Type B pancreatic cell (in vitro differentiated cells): Measurements from ENCODE around the gene FIZ1. TPM values are rescaled to one million over a fixed set of nuclear protein-coding genes. Genes with fewer than 3 reads are reported as not detected.
A peak's percentile ranks its signal among the peaks of the same experiment; 100 is the strongest.

Experiments used
- DNase-seq: peaks from one replicate; pipeline ENCODE4 v3.0.0; 2021; ENCODE audit warnings: mixed read lengths; ENCODE audit not compliant: unreplicated experiment; ENCODE audit errors: extremely low spot score
- H3K27ac Mint-ChIP-seq: 2 replicates; pipeline ENCODE4 v1.8.0; 2021; ENCODE audit warnings: mild to moderate bottlenecking, mixed read lengths
- H3K27me3 Mint-ChIP-seq: 2 replicates; pipeline ENCODE4 v1.8.0; 2021; ENCODE audit warnings: mixed read lengths
- H3K36me3 Mint-ChIP-seq: 2 replicates; pipeline ENCODE4 v1.8.0; 2021; ENCODE audit warnings: mixed read lengths
- H3K4me1 Mint-ChIP-seq: one replicate; pipeline ENCODE4 v1.8.0; 2021; ENCODE audit warnings: mixed read lengths; ENCODE audit not compliant: unreplicated experiment
- H3K4me3 Mint-ChIP-seq: 2 replicates; pipeline ENCODE4 v1.8.0; 2021; ENCODE audit warnings: mild to moderate bottlenecking, mixed read lengths
- H3K9me3 Mint-ChIP-seq: 2 replicates; pipeline ENCODE4 v1.8.0; 2021; ENCODE audit warnings: mixed read lengths
- total RNA-seq: library from RNA; stranded (reverse); gene quantifications from 2 replicates; pipeline ENCODE4 v1.2.1, GENCODE V29; 2021; ENCODE audit warnings: low replicate concordance
- TF ChIP-seq, protein P1 (sequence below): fragments of 200-600 bp; sonication (generic); conservative IDR thresholded peaks from 2 replicates; pipeline ENCODE4 v1.5.0; 2021; ENCODE audit warnings: antibody characterized with exemption, mild to moderate bottlenecking

The FIZ1 gene
- total RNA-seq, 1 donor from 2014 or later: 22.4 TPM

DNA sequence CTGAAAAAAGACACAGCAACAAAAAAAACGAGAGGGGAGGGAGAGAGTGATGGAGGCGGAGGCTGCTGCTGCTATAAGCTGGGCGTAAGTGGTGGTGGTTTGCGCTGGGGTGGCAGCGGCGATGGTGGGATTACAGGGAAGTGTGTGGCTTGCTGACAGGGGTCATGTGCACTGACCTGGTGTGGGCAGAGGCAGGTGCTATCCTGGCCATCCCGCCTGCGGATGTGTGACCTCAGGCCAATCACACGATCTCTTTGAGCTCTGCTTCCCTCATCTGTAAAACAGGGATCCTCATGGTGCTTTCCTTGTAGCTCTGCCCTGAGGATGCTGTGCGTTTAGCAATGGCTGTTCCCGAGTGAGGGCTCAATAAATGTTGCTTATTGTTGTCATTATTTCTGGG lies 38.2 kb upstream of the FIZ1 start:
- DNase-seq: no peak
- Mint-ChIP-seq H3K27ac (peak overlapping the region; percentile 90), H3K9me3 (no peaks in the 10 kb centered on the region), H3K36me3 (peaks cover 21% of the 10 kb centered on the region), H3K4me3 (peak overlapping the region; percentile 83), H3K4me1 (peaks cover 40% of the 10 kb centered on the region), H3K27me3 (no peaks in the 10 kb centered on the region)
- TF ChIP-seq, protein P1, sequence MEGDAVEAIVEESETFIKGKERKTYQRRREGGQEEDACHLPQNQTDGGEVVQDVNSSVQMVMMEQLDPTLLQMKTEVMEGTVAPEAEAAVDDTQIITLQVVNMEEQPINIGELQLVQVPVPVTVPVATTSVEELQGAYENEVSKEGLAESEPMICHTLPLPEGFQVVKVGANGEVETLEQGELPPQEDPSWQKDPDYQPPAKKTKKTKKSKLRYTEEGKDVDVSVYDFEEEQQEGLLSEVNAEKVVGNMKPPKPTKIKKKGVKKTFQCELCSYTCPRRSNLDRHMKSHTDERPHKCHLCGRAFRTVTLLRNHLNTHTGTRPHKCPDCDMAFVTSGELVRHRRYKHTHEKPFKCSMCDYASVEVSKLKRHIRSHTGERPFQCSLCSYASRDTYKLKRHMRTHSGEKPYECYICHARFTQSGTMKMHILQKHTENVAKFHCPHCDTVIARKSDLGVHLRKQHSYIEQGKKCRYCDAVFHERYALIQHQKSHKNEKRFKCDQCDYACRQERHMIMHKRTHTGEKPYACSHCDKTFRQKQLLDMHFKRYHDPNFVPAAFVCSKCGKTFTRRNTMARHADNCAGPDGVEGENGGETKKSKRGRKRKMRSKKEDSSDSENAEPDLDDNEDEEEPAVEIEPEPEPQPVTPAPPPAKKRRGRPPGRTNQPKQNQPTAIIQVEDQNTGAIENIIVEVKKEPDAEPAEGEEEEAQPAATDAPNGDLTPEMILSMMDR: no peak

DNA sequence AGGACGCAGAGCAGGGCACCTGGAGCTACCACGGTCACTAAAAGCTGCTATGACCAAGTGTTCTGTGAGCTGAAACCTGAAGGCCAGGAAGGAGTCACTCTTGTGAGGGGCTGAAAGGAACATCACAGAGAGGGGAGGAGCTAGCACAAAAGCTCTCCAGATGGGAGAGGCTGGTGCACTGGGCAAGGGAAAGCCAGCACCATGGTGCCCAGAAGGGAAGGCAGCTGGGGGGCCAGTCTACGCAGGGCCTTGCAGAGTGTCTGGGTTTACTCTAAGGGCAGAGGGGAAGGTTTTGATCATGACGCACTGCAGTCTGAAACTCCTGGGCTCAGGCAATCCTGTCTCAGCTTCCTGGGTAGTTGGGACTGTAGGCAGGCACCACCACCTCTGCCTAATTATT lies 37.4 kb upstream of the FIZ1 start:
- Mint-ChIP-seq H3K9me3 (no peaks in the 10 kb centered on the region), H3K4me1 (peaks cover 40% of the 10 kb centered on the region), H3K27ac (peak overlapping the region; percentile 99), H3K4me3 (peak overlapping the region; percentile 100), H3K27me3 (no peaks in the 10 kb centered on the region), H3K36me3 (peaks cover 18% of the 10 kb centered on the region)
- TF ChIP-seq, protein P1: no peak
- DNase-seq: no peak

DNA sequence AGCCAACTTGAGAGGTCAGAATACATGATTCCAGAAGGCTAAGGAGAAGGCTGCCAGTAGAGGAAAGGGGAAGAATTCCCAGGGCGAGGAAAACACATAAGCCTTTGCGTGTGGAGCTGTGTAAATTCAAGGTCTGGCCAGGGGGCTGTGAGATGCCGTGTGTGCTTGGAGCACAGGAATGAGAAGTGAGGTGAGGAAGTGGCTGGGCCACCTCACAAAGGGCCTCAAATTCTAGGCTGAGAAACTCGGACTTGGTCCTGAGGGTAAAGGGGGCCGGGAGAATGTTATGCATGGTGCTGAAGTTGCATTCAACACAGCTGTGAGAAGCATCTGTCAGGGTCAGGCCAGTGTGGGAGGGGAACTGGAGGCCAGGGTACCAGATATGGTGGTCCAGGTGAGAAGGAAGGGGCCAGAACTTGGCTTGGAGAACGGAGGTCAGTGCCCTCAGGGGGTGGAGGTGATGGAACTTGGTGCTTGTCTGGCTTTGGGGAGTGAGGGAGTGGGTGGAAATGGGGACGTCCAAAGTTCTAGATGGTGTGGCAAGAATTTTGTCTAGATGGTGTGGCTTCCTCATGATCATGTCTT lies 36.6 kb upstream of the FIZ1 start:
- H3K36me3 Mint-ChIP-seq: peaks cover 17% of the 10 kb centered on the region
- peak overlapping the region; percentile 100 for H3K4me3 Mint-ChIP-seq
- DNase-seq: no peak
- peaks cover 40% of the 10 kb centered on the region for H3K4me1 Mint-ChIP-seq
- TF ChIP-seq, protein P1: no peak
- H3K27me3 Mint-ChIP-seq: no peaks in the 10 kb centered on the region
- H3K27ac Mint-ChIP-seq: peak overlapping the region; percentile 99
- H3K9me3 Mint-ChIP-seq: no peaks in the 10 kb centered on the region

DNA sequence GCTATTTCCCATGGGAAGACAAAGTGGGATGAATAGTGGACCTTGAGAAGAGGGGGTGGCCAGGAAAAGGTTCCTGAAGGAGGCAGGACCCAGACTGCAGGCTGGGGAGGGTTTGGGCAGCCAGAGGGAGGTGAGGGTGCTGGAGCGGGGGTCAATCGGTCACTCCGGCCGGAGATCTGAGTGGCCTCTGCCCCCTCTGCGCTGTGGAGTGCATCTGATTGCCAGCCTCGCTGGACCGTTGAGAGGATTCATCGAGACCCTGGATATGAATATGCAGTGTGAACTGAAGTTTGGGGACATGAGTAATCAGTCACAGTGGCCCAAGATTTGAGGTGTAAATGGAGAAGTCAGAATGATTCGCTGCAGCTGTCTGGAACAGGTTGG lies 36.0 kb upstream of the FIZ1 start:
- H3K36me3 Mint-ChIP-seq: peaks cover 17% of the 10 kb centered on the region
- no peaks in the 10 kb centered on the region for H3K27me3 Mint-ChIP-seq
- H3K9me3 Mint-ChIP-seq: no peaks in the 10 kb centered on the region
- no peak for DNase-seq
- peaks cover 38% of the 10 kb centered on the region for H3K4me1 Mint-ChIP-seq
- peak overlapping the region; percentile 99 for H3K27ac Mint-ChIP-seq
- peak overlapping the region; percentile 100 for H3K4me3 Mint-ChIP-seq
- TF ChIP-seq, protein P1: no peak

DNA sequence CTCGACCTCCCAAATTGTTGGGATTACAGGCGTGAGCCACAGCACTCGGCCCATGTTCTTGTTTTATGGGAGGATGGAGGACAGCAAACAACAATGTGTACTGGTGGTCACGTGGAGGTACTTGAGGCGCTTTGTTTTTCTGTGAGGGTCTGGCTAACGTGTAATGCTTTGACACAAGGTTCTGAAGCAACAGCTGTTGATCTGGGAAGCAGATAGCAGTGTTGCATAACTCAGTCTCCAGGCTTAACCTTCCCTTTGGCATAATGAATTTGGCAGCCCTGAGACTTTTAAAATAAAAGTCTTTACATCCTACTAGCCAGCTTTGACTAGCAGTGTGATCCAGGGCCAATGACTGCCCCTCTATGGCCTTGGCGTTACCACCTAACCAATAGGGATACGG lies 34.5 kb upstream of the FIZ1 start:
- Mint-ChIP-seq H3K4me1 (peaks cover 33% of the 10 kb centered on the region), H3K9me3 (no peaks in the 10 kb centered on the region), H3K36me3 (peaks cover 14% of the 10 kb centered on the region), H3K27me3 (no peaks in the 10 kb centered on the region), H3K4me3 (no peak overlapping the region), H3K27ac (peak overlapping the region; percentile 99)
- TF ChIP-seq, protein P1: no peak
- DNase-seq: no peak

DNA sequence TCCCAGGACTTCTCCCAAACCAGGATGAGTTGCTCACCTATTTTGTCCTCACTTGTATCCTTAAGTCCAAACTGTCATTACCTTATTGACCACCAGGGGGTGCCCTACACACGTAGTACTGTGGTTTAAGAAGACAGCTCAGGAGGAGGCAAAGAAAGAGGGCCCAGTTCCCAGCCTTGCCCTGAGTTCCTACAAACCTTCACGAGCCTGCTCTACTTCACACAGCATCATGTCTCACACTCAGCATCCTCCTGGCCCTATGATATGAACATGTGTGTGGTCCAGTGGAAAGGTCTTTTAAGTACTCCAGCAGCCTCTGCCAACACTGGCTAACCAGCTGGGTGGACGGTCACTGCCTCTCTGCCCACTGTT lies 33.1 kb upstream of the FIZ1 start:
- Mint-ChIP-seq H3K9me3 (no peaks in the 10 kb centered on the region), H3K4me3 (peak overlapping the region; percentile 74), H3K27ac (peak overlapping the region; percentile 76), H3K27me3 (no peaks in the 10 kb centered on the region), H3K4me1 (peaks cover 27% of the 10 kb centered on the region), H3K36me3 (peaks cover 8% of the 10 kb centered on the region)
- no peak for DNase-seq
- TF ChIP-seq, protein P1: peak; percentile 90
